A673 (cell line): Measurements from ENCODE around the gene CFL1. TPM values are rescaled to one million over a fixed set of nuclear protein-coding genes. Genes with fewer than 3 reads are reported as not detected.

ENCODE experiments used
- BruUV-seq: library from RNA; stranded (reverse); fragments of 400-500 nt; replicated peaks from 2 replicates; lab custom pipeline; 2021; lab: Mats Ljungman, UMichigan
- CTCF ChIA-PET: fragments of 300-600 bp; sonication (Branson Sonifier 250); formaldehyde crosslinking; loops from one replicate; lab custom pipeline; 2022; ENCODE audit warnings: antibody characterized with exemption; lab: Charles Lee
- POLR2A ChIA-PET: fragments of 300-600 bp; sonication (Branson Sonifier 250); formaldehyde crosslinking; loops from one replicate; lab custom pipeline; 2022; ENCODE audit warnings: antibody characterized with exemption; ENCODE audit not compliant: low non-redundant PET; lab: Charles Lee
- DNase-seq: peaks from one replicate; pipeline ENCODE4 v3.0.0-alpha.2; 2015; ENCODE audit warnings: low spot score
- H3K27ac ChIP-seq: fragments of 200-600 bp; sonication (generic); 2 replicates; pipeline ENCODE4 v1.5.1; 2016; ENCODE audit warnings: mixed run types, low read depth, mild to moderate bottlenecking, mixed read lengths, antibody characterized with exemption, low read length; ENCODE audit not compliant: poor library complexity, severe bottlenecking
- H3K27me3 ChIP-seq: fragments of 200-600 bp; sonication (generic); replicated peaks from 2 replicates; pipeline ENCODE4 v1.6.1; 2017; ENCODE audit warnings: mixed run types, low read depth, mild to moderate bottlenecking, mixed read lengths, antibody characterized with exemption, low read length; ENCODE audit not compliant: insufficient read depth, poor library complexity
- H3K36me3 ChIP-seq: fragments of 200-600 bp; sonication (generic); 2 replicates; pipeline ENCODE4 v1.6.1; 2016; ENCODE audit warnings: mixed run types, mild to moderate bottlenecking, mixed read lengths, antibody characterized with exemption, low read length; ENCODE audit not compliant: insufficient read depth, poor library complexity, severe bottlenecking
- H3K4me1 ChIP-seq: fragments of 200-600 bp; sonication (generic); 2 replicates; pipeline ENCODE4 v1.6.1; 2017; ENCODE audit warnings: mixed run types, mild to moderate bottlenecking, mixed read lengths, antibody characterized with exemption, low read length; ENCODE audit not compliant: insufficient read depth, poor library complexity, severe bottlenecking
- H3K4me3 ChIP-seq: fragments of 200-600 bp; sonication (generic); 2 replicates; pipeline ENCODE4 v1.5.1; 2016; ENCODE audit warnings: low read depth, mixed run types, mild to moderate bottlenecking, mixed read lengths, low read length; ENCODE audit not compliant: poor library complexity, severe bottlenecking
- H3K9me3 ChIP-seq: fragments of 200-600 bp; sonication (generic); 2 replicates; pipeline ENCODE4 v1.6.1; 2016; ENCODE audit warnings: mixed run types, low read depth, mild to moderate bottlenecking, mixed read lengths, antibody characterized with exemption, low read length; ENCODE audit not compliant: poor library complexity, severe bottlenecking
- EZH2 ChIP-seq: fragments of 200-600 bp; sonication (generic); IDR thresholded peaks from 2 replicates; pipeline ENCODE4 v1.6.1; 2017; ENCODE audit warnings: borderline replicate concordance, low read depth, mild to moderate bottlenecking, mixed read lengths, antibody characterized with exemption, low read length; ENCODE audit not compliant: poor library complexity, severe bottlenecking
- intact Hi-C: fragments of 100-400 bp; cut with micrococcal nuclease; formaldehyde crosslinking; loops from one replicate; pipeline ENCODE4 v1.10.0; 2022; ENCODE audit not compliant: unreplicated experiment
- total RNA-seq: library from RNA; stranded (reverse); gene quantifications from 2 replicates; pipeline ENCODE4 v1.2.3, GENCODE V29; 2021
- TF ChIP-seq, protein P1 (sequence below): fragments of 300-800, 200-600 bp; sonication (generic); conservative IDR thresholded peaks from 2 replicates; pipeline ENCODE4 v1.5.1; 2017; ENCODE audit warnings: low read depth, mild to moderate bottlenecking, antibody characterized with exemption, low read length, moderate library complexity, mixed read lengths

The CFL1 gene
- total RNA-seq, 1 experiment from 2014 or later: 1,649 TPM

DNA sequence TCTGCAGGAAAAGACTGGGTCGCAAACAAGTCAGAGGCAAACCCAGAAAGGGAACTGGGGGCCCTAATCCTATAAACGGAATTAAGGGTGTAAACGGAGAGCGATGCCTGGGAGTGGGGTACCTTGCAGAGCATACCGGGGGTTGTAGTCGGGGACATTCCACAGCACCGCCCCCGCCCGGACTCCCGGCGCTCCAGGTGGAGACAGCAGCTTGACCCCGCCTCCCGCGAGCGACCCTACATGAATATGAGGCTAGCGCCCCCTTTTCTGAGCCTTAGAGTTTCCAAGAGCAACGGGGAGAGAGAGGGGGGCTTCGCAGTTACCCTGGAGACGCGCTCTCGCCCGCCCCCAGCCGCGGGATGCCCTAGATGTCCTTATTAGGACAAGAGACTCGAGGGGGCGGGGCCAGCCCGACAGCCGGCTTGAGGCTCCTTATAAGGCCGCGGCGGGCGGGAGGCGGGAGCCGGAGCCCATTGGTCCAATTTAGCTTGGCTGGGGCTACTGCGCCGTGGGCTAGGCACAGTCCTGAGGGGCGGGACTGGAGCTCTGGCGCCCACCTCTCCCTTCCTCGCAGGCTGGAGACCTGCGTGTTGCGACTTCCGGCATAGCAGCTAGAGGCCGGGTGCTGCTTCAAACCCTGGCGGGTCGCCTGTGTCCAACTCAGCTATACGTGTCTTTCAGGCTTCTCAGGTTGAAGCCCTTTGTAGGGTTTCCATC, 1.3 kb upstream of the CFL1 start:
- no TSS peak for BruUV-seq
- Histone ChIP-seq H3K9me3 (no peaks in the 10 kb centered on the region), H3K27me3 (no peaks in the 10 kb centered on the region), H3K36me3 (peaks cover 50% of the 10 kb centered on the region), H3K27ac (peak overlapping the region; percentile 99), H3K4me1 (peaks cover 25% of the 10 kb centered on the region), H3K4me3 (peak overlapping the region; percentile 95)
- CTCF ChIA-PET: interaction anchor here (0.5 to 2.4 kb wide), 14 partner anchors 8 to 244 kb away, joined by 3 to 65 read pairs (median 5); partner anchors contain the start of genes CCDC85B, FIBP and PCNX3
- DNase-seq: peak; percentile 100
- POLR2A ChIA-PET: interaction anchor here (0.5 to 1.4 kb wide), 8 partner anchors 9 to 854 kb away, joined by 3 to 11 read pairs (median 4); partner anchors contain the start of genes CCDC85B and FIBP
- intact Hi-C loops: loop anchor here (5.0 kb wide), 1 partner anchor 1082 kb away; the partner anchor contains the start of gene SF1
- TF ChIP-seq, protein P1, sequence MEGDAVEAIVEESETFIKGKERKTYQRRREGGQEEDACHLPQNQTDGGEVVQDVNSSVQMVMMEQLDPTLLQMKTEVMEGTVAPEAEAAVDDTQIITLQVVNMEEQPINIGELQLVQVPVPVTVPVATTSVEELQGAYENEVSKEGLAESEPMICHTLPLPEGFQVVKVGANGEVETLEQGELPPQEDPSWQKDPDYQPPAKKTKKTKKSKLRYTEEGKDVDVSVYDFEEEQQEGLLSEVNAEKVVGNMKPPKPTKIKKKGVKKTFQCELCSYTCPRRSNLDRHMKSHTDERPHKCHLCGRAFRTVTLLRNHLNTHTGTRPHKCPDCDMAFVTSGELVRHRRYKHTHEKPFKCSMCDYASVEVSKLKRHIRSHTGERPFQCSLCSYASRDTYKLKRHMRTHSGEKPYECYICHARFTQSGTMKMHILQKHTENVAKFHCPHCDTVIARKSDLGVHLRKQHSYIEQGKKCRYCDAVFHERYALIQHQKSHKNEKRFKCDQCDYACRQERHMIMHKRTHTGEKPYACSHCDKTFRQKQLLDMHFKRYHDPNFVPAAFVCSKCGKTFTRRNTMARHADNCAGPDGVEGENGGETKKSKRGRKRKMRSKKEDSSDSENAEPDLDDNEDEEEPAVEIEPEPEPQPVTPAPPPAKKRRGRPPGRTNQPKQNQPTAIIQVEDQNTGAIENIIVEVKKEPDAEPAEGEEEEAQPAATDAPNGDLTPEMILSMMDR: peak; percentile 44; the same call in 1 of the 2 replicates
- TF ChIP-seq EZH2: no peak

DNA sequence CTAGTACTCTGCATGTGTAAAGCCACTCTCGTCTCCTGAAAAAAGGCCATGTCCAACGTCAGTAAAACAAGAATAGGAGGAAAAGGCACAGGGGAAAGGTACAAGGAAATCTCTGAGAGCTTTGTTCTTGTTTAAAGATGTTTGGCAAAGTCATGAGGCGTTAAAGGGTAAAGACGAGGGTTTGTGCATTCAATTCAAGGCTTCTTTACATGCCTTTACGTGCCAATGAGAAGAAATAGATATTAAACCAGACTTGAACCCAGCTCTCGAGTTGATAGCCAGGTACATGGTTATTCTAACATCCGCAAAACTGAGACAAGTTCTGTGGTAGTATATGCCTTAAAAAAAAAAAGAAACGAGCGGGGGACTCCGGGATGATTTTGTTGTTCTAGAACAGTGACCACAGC, 704 bp upstream of the CFL1 start:
- Histone ChIP-seq H3K27me3 (no peaks in the 10 kb centered on the region), H3K36me3 (peaks cover 50% of the 10 kb centered on the region), H3K4me3 (peak overlapping the region; percentile 95), H3K4me1 (peaks cover 25% of the 10 kb centered on the region), H3K27ac (peak overlapping the region; percentile 99), H3K9me3 (no peaks in the 10 kb centered on the region)
- no peak for DNase-seq
- CTCF ChIA-PET: interaction anchor here (0.6 to 2.4 kb wide), 4 partner anchors 13 to 30 kb away, joined by 3 to 14 read pairs (median 12); partner anchors contain the start of gene FIBP
- no TSS peak for BruUV-seq
- intact Hi-C loops: loop anchor here (1.0 to 5.0 kb wide), 2 partner anchors 30 to 1081 kb away; partner anchors contain the start of genes FIBP and SF1
- POLR2A ChIA-PET: interaction anchor here (0.6 to 1.4 kb wide), 4 partner anchors 32 to 446 kb away, joined by 3 to 18 read pairs (median 8); partner anchors contain the start of gene CCDC85B
- no peak for TF ChIP-seq EZH2
- TF ChIP-seq, protein P1: no peak

DNA sequence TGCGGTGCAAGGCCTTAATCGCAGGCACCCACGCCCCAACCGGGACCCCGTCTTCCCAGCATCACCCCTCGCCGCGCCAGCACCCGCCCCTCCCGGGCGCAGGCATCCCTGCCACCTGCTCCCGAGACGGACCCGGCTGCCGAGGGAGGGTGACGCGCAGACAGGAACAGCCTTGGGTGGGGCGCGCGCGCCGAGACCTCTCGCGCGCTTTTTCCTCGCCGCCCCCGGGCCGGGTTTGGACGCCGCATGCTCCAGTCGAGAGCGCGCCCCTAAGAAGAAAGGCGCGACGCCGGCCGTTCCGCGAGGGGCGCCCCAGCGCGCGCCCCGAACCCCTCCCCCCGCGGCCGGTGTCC, 504 bp downstream of the CFL1 start:
- no peak for TF ChIP-seq EZH2
- TF ChIP-seq, protein P1: no peak
- peak overlapping the region; percentile 99 for H3K27ac ChIP-seq
- no peak for DNase-seq
- ChIA-PET CTCF (interaction anchor here (0.6 to 1.0 kb wide), 2 partner anchors 77 to 147 kb away, joined by 3 to 4 read pairs; partner anchors contain the start of gene AP5B1), POLR2A (interaction anchor here (0.5 kb wide), 1 partner anchor 117 kb away, joined by 11 read pairs; no protein-coding TSS in a partner anchor)
- H3K4me3 ChIP-seq: peak overlapping the region; percentile 95
- H3K4me1 ChIP-seq: peaks cover 25% of the 10 kb centered on the region
- intact Hi-C loops: loop anchor here (5.0 kb wide), 1 partner anchor 1080 kb away; the partner anchor contains the start of gene SF1
- no peaks in the 10 kb centered on the region for H3K27me3 ChIP-seq
- no TSS peak for BruUV-seq
- no peaks in the 10 kb centered on the region for H3K9me3 ChIP-seq
- H3K36me3 ChIP-seq: peaks cover 49% of the 10 kb centered on the region
